Nephron (organoid): Measurements from ENCODE around the gene SAA1.

ENCODE experiments used
- H3K27ac Mint-ChIP-seq, 3 experiments: 2 replicates each; pipeline ENCODE4 v1.8.0; 2020; ENCODE audit warnings: mixed read lengths in 3 of 3, mild to moderate bottlenecking in 2 of 3, moderate library complexity in 1 of 3
- H3K27me3 Mint-ChIP-seq: 2 replicates; pipeline ENCODE4 v1.8.0; 2021; ENCODE audit warnings: low read depth, mild to moderate bottlenecking, moderate library complexity, mixed read lengths
- H3K36me3 Mint-ChIP-seq: 2 replicates; pipeline ENCODE4 v1.8.0; 2020; ENCODE audit warnings: low read depth, mixed read lengths
- H3K4me1 Mint-ChIP-seq: 2 replicates; pipeline ENCODE4 v1.8.0; 2020; ENCODE audit warnings: mixed read lengths
- H3K4me3 Mint-ChIP-seq, 3 experiments: 2 replicates each; pipeline ENCODE4 v1.8.0; 2020; ENCODE audit warnings: mild to moderate bottlenecking in 3 of 3, mixed read lengths in 3 of 3, moderate library complexity in 2 of 3
- H3K9me3 Mint-ChIP-seq: 2 replicates; pipeline ENCODE4 v1.8.0; 2020; ENCODE audit warnings: mixed read lengths
- TF ChIP-seq, protein P1 (sequence below), 3 experiments: fragments of 200-600 bp; sonication (generic); IDR thresholded peaks; one replicate each; pipeline ENCODE4 v1.5.0; 2021; ENCODE audit warnings: antibody characterized with exemption in 3 of 3; ENCODE audit not compliant: unreplicated experiment in 3 of 3

The SAA1 gene

DNA sequence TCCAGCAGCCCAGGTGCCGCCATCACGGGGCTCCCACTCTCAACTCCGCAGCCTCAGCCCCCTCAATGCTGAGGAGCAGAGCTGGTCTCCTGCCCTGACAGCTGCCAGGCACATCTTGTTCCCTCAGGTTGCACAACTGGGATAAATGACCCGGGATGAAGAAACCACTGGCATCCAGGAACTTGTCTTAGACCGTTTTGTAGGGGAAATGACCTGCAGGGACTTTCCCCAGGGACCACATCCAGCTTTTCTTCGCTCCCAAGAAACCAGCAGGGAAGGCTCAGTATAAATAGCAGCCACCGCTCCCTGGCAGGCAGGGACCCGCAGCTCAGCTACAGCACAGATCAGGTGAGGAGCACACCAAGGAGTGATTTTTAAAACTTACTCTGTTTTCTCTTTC lies at the start of gene SAA1:
TSS of gene SAA1 (plus strand) at position 316 of the 400 bp plus-strand sequence. CDS start 624 bp downstream, outside the sequence.
- H3K9me3 Mint-ChIP-seq, result no peaks in the 10 kb centered on the region
- no peak within 1 kb of the TSS for H3K27ac Mint-ChIP-seq
- peaks cover 17% of the 10 kb centered on the region for H3K27me3 Mint-ChIP-seq
- H3K36me3 Mint-ChIP-seq, result no peaks in the 10 kb centered on the region
- TF ChIP-seq, protein P1, sequence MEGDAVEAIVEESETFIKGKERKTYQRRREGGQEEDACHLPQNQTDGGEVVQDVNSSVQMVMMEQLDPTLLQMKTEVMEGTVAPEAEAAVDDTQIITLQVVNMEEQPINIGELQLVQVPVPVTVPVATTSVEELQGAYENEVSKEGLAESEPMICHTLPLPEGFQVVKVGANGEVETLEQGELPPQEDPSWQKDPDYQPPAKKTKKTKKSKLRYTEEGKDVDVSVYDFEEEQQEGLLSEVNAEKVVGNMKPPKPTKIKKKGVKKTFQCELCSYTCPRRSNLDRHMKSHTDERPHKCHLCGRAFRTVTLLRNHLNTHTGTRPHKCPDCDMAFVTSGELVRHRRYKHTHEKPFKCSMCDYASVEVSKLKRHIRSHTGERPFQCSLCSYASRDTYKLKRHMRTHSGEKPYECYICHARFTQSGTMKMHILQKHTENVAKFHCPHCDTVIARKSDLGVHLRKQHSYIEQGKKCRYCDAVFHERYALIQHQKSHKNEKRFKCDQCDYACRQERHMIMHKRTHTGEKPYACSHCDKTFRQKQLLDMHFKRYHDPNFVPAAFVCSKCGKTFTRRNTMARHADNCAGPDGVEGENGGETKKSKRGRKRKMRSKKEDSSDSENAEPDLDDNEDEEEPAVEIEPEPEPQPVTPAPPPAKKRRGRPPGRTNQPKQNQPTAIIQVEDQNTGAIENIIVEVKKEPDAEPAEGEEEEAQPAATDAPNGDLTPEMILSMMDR (IDR thresholded peaks at IDR 0.05; ENCODE audit: unreplicated experiment in 3 of 3), result no peak
- no peaks in the 10 kb centered on the region for H3K4me1 Mint-ChIP-seq
- H3K4me3 Mint-ChIP-seq, result no peak within 1 kb of the TSS

DNA sequence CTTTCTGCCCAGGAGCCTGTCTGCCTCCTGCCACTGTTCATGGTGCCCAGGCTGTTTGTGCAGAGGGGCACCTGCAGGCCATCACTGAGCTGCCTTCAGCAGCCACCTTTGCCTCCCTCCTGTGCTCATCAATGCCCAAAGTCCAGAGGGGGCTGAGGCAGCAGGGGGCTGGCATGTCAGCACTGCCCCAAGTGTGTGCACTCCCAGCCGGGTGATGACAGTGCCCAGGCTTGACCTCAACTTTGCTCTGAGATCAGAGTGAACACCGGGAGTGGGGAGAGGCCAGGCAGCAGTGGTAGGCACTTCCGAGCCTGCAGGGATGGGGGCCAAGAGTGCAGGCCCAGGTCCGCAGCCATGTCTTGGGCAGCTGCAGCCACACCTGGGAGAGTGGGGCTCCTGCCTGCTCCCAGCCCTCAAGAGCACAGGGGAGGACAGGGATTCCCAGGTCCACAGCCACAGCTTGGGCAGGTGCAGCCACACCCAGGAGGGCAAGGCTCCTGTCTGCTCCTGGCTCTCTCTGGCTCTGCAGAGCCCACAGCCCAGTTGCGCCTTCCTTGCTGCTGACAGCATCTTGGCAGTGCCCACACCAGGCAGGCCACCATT lies 44.7 kb upstream of the SAA1 start:
- Mint-ChIP-seq H3K9me3 (peaks cover 7% of the 10 kb centered on the region), H3K4me3 (no peak overlapping the region), H3K36me3 (no peaks in the 10 kb centered on the region), H3K27ac (no peak overlapping the region), H3K4me1 (no peaks in the 10 kb centered on the region), H3K27me3 (peaks cover 4% of the 10 kb centered on the region)
- TF ChIP-seq, protein P1 (IDR thresholded peaks at IDR 0.05; ENCODE audit: unreplicated experiment in 3 of 3), result no peak

DNA sequence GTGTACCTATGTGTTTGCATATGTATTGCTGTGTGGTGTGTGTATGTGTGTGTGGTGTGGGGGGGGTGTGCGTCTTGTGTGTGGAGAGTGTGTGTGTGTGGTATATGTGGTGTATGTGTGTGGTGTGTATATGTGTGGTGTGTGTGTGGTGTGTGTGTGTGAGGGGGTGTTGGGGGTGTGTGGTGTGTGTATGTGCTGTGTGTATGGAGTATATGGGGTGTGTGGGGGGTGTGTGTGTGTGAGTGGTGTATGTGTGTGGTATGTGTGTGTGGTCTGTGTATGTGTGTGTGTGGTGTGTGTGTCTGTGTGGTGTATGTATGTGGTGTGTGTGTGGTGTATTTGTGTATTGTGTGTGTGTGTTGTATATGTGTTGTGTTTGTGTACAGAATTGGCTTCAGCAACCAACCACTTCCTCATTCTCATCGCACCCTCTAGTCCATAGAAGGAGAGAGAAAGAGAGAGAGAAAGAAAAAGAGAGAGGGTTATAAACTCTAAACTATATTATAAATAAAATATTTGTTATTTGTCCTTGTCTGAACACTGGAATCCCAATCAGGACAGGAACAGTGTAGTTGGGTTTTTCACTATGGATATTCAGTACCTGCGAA lies 43.1 kb upstream of the SAA1 start:
- Mint-ChIP-seq H3K9me3 (peaks cover 7% of the 10 kb centered on the region), H3K36me3 (no peaks in the 10 kb centered on the region), H3K4me1 (no peaks in the 10 kb centered on the region), H3K4me3 (no peak overlapping the region), H3K27me3 (peaks cover 4% of the 10 kb centered on the region), H3K27ac (no peak overlapping the region)
- TF ChIP-seq, protein P1 (IDR thresholded peaks at IDR 0.05; ENCODE audit: unreplicated experiment in 3 of 3), result no peak

DNA sequence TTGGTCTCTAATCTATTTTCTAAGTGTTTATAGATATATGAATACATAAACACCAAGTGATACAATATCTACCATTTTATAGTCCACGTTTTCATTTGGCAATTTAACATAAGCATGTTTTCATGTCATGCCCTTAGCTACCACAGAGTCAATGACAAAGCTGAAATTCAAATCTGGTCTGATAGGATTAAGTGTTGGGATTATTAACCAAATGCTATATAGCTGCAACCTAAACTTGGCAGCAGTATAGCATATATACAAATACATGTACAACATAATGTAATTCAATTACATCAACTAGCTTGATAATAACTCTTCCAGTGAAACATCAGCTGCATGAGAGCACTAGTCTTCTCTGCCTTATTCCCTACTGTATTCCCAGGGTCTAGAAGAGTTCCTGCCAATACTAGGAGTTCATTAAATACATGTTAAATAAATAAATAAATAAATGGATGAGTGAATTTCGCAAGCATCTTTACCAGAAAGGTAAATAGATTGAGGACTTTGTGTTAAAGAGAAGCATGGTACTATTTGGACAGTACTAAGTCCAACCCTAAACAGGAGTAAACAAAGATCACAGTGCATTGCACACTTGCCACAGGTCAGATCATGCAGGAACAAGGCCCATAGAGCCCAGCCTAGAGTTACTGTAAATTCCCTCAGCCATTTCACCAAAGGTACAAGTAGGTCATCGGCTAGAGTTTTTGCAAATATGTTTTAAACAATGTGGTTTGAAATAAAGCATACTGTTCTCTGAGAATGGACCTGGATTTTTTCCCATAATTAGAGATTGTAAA lies 42.3 kb upstream of the SAA1 start:
- peaks cover 7% of the 10 kb centered on the region for H3K9me3 Mint-ChIP-seq
- no peak overlapping the region for H3K4me3 Mint-ChIP-seq
- H3K36me3 Mint-ChIP-seq, result no peaks in the 10 kb centered on the region

GRCh38 chr11:18225913-18226312 lies 40.2 kb upstream of the SAA1 start:
- TF ChIP-seq, protein P1 (IDR thresholded peaks at IDR 0.05; ENCODE audit: unreplicated experiment in 3 of 3), result no peak
- H3K27me3 Mint-ChIP-seq, result peaks cover 4% of the 10 kb centered on the region
- H3K4me1 Mint-ChIP-seq, result no peaks in the 10 kb centered on the region
- H3K4me3 Mint-ChIP-seq, result no peak overlapping the region
- H3K9me3 Mint-ChIP-seq, result peaks cover 4% of the 10 kb centered on the region
- H3K36me3 Mint-ChIP-seq, result no peaks in the 10 kb centered on the region
- H3K27ac Mint-ChIP-seq, result no peak overlapping the region

More for the DNA sequence above, 42.3 kb upstream of the SAA1 start:
- H3K27ac Mint-ChIP-seq, result no peak overlapping the region
- no peaks in the 10 kb centered on the region for H3K4me1 Mint-ChIP-seq
- H3K27me3 Mint-ChIP-seq, result peaks cover 4% of the 10 kb centered on the region
- TF ChIP-seq, protein P1 (IDR thresholded peaks at IDR 0.05; ENCODE audit: unreplicated experiment in 3 of 3), result no peak
